NCI-H510A treated with DMSO at 0.1 percent for 48 hours (cell line): ENCODE data around the gene RAMP1.
"Not testable (repeated sequence)": the region's sequence is repeated elsewhere in the genome, so short reads cannot be mapped to it uniquely, and the experiment has no call there.

Experiments
- DNase-seq: peaks from one replicate; lab custom pipeline; 2025; lab: John Stamatoyannopoulos, UW

Gene RAMP1

GRCh38 chr2:237863689-237864443 is 4.4 kb downstream of the RAMP1 start:
- DNase-seq: no peak

DNA sequence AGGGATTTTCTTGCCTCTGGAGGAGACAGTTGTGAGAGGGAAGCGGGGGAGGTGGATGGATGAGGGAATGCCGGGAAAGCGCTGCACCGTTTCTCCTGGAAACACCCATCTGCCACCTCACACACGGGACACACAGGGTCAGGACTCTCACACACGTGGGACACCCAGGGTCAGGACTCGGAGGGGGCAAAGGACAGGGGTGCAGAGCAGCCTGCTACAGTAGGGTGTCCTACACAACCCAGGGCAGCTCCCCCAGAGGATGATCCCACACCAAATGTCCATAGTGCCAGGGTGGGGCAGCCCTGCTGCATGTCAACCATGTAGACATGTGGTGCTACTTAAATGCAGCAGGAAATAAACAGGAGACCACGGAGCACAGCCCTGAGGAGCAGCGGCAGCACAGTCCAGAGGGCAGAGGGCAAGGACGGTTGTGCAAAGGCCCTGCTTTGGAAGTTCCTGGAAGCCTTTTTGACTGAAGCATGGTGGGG is 5.1 kb downstream of the RAMP1 start:
- no peak for DNase-seq

DNA sequence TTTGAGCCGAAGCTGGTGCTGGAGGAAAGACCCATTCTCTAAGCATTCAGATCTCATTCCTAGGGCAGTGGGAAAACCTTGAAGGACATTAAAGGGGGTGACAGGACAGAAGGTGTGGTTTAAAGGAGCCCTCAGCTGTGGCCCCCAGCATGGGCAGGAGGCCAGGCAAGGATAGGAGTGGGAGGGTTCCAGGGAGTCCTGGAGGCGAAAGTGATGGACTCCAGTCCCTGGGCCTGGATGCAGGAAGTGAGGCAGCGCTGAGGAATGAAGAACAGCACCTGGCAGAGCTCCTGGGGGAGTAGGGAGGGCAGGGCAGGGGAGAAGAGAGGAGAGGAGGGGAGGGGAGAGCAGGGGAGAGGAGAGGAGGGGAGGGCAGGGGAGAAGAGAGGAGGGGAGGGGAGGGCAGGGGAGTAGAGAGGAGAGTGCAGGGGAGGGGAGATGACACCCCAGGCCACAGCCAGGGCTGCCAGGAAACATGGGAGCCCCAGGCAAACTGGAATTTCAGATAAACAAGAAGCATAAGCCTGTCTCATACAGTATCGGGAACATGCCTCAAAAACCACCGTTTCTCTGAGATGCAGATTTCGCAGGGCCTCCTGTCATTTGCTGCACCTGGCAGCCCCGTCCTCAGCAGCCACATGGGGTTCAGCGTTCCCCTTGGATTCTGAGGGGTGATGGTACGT is 5.7 kb downstream of the RAMP1 start:
- no peak for DNase-seq

GRCh38 chr2:237865623-237866041 is 6.2 kb downstream of the RAMP1 start:
- no peak for DNase-seq

DNA sequence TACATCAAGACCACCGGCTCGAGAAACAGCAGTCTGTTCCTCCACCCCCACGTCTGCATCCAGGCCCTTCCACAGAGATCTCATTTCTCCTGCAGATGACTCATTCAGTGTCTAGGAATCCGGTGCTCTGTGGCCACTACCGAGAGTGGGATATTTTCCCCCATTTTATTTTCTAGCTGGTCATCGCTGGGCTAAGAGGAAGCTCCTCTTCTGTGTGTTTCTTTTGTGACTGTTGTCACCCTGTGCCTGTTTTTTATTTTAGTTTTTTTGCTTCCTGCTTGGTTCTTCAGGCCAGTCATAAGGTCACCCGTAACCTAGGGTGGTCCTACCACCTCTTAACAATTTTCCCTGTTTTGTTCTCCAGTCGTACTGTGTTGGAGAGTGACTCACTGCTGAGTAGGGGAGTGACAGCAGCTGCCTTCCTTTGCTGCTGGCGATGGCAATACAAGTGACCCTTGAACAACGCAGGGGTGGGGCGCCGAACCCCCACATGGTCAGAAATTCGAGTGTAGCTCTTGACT is 6.7 kb downstream of the RAMP1 start:
- DNase-seq: no peak

DNA sequence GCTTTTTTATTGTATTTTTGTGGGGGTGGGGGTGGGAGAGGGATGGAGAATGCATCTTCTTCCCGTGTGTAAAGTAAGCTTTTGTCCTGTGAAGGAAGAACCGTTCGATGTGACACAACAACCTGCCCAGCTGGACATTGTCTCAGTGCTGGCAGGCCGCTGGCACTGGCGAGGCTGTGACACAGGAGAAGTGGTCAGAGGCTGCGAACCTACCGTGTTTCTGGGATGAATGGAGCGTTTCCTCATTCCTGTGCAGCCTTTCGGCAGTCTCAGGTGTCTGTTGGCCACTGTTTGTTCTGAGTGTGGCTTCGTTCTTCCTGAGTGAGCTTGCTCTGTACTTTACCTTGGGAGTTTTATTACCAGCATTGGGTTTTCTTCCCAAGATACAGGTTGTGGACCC is 8.0 kb downstream of the RAMP1 start:
- DNase-seq: no peak

- not testable (repeated sequence) for DNase-seq
Observed at GRCh38 chr2:237868074-237868473, 8.7 kb downstream of the RAMP1 start.

DNA sequence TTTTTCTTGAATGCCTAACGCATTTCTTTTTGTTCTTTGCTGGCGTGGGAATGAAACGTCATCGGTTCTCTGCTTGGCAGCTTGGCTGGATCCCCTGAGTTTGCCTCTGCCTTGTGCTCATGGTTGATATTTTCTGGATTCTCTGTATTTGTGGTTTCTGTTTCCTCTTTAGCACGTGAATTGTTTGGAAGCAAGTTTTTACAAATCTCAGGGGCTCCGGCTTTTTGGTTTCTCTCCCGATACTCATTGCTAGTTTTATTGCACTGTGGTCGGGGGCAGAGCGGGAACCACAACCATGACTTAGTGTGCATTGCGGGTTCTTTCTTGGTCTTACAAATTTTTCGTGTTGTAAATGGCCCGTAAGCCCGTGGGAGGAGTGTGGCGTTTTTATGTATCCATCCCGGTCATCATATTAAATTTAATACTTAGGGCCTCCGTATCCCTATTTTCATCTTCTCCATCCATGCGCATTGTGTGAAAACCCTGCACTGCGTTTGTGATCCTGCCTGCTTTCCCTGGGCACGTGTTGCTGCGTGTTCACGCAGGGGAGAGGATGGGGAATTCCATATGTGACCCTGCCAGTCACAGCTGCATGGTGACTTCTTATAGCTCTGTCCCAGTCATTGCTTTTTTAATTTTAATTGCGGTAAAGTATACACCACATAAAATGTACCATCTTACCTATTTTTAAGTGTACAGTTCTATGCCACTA is 9.4 kb downstream of the RAMP1 start:
- DNase-seq: no peak

- no peak for DNase-seq
Observed at GRCh38 chr2:237869343-237870102, 10.1 kb downstream of the RAMP1 start.

DNA sequence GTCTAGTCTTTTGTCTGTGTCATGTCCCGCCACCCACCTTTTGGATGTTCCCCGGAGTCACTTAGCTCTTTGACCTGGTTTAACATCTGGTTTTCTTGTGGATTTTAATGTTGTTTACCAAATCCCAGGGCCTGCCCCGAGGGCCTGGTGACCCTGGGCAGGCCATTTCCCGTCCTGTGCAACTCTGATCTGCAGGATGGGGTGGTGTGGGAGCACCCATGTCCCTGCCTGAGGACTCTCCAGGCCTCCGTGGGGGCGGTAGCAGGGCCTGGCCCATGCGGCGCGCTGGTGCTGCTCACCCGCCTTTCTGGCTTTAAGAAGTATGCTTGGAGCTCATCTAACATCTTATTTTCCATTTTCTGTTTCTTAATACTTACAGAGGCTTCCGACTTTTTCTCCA is 10.7 kb downstream of the RAMP1 start:
- DNase-seq: no peak

GRCh38 chr2:237870754-237871651 is 11.6 kb downstream of the RAMP1 start:
- DNase-seq: no peak

GRCh38 chr2:237872178-237872887 is 12.9 kb downstream of the RAMP1 start:
- no peak for DNase-seq

DNA sequence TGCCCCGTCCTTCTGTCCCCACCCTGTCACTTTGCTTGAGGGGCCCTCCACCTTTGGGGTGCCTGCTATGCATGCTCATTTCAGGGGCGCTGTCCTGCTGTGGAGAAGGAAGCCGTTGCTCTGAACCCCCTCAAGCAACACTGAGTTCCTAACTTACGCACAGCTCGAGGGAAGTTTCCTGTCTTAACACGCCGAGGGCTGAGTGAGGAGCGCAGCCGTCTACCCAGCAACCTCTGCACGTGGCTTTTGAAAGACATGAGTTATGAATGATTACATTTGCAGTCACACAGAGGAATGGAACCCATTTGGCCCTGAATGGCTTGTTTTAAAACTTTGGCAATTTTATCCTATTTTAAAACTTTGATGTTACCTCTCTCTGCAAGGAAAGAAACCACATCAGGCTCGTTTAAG is 14.0 kb downstream of the RAMP1 start:
- DNase-seq: no peak

- no peak for DNase-seq
Observed at GRCh38 chr2:237873897-237874551, 14.6 kb downstream of the RAMP1 start.

- DNase-seq: no peak
Observed at GRCh38 chr2:237874585-237875161, 15.2 kb downstream of the RAMP1 start.

DNA sequence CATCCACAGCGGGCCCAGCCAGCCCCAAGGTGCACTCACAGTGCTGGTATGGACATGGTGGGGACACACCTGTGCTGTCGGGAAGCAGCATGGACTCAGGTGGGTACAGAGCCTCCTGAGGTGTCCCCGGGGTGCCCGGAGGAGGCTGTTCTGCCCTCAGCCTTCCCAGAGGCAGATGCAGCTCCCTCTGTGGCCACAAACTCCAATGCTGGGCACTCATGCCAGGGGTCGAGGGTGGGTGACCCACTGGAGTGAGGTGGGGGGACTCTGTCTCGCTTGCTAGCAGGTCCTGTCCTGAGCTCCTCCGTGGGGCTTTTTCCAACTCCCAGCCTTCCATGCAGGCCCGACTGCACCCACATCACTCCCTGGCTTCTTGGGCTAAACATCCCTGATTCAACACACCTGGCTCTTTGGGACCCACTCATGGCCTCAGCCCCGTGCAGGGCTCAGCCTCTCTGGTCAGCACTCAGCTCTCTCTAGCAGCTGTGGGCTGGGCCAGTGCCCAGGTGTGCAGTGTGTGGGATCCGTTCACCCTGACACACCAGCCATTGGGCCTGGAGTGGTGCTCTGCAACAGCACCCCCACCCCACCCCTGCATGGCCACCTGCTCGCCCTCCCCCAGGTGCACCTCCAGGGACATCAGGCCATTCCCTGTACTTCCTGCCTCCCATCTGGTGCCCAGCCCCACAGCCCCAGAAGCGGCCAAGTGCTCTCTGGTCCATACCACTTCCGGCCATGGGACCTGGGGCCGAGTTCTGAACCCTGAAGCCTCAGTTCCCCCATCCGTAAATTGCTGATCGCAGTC is 16.0 kb downstream of the RAMP1 start:
- peak; percentile 57 for DNase-seq

DNA sequence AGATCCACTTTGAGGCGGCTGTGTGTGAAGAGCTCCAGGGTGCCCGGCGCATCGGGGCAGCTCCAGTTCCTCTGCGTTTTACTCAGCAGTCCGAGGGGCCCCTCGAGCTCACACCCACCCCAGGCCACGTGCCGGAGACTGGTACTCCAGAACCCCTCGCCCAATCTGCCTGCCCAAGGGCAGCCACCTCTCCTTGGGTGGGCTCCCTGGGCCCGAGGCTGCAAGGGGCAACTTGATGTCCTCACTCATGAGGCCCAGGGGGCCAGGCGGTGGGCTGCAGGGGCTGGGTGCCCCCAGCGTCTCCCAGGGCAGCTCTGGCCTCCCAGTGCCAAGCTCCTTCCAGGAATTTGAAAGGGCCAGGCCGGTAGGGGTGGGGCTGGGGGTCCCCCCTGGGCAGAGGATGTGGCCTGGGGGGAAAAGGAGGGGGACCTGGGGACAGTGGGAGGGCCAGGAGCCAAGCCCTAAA is 16.7 kb downstream of the RAMP1 start:
- DNase-seq: no peak

DNA sequence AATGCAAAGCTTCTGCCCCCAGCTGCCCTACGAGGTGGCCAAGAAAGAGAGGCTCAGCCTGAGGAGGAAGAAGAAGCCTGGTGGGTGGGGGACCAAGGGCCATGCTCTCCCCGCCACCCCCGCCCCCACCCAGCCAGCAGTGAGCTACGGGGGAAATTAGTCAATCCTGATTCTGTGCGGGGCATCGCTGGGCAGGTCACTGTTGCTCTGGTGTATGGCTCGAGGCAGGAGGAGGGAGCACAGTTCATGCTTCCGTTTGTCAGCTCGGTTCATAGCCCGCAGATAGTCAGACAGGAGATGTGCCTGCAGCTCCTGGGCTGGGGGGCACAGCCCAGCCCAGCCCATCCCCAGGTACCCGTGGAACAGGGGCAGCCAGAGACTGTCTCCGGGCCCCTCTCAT is 17.1 kb downstream of the RAMP1 start:
- DNase-seq: no peak
